VCaP (cell line): ENCODE data around the gene MTR.

ENCODE experiments used
- H3K27ac ChIP-seq: fragments of 450-650 bp; 2 replicates; pipeline ENCODE4 v1.5.1; 2017
- CTCF ChIP-seq: fragments of 450-650 bp; conservative IDR thresholded peaks from 2 replicates; pipeline ENCODE4 v1.5.1; 2017; ENCODE audit warnings: mild to moderate bottlenecking, moderate library complexity

Gene MTR

GRCh38 chr1:236947794-236948193 is 152.7 kb downstream of the MTR start:
- no peak overlapping the region for H3K27ac ChIP-seq

DNA sequence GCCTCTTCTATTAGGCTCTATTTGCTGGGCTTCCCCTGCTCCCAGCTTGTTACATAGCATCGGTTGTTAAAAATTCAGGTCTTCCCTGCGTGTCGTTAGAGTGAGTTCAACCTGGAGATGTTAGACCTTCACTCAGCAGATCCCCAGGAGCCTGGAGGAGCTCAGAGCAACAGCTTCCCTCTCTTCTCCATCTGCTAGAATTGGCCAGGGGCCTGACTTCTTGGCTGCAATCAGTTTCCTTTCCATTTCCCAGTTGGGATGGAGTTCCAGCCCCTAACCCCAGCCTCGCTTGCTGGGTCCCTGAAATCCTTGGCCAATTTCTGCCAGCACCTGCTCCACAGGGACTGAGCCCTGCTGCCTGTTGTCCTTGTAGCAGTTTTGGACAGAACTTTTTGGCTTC is 153.3 kb downstream of the MTR start:
- no peak overlapping the region for H3K27ac ChIP-seq
- no peak for TF ChIP-seq CTCF

More at GRCh38 chr1:236947794-236948193, 152.7 kb downstream of the MTR start:
- TF ChIP-seq CTCF = no peak

GRCh38 chr1:236948996-236949395 is 153.9 kb downstream of the MTR start:
- no peak for TF ChIP-seq CTCF

DNA sequence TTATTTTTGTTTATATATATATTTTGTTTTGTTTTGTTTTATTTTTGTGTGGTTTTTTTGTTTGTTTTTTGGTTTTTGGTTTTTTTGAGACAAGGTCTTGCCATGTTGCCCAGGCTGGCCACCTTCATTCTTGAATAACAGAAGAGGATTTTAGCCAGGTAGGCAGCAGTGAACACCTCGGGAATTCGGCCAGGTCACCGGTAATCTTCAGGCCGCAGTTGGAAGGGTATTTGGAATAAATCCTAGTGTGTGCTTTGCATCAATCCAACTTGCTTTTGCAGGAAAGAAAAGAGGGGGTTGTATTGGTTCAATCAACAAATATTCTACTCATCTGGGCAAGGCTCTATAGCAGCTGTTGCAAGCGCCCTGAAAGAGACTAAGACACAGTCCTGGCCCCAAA is 155.3 kb downstream of the MTR start:
- no peak overlapping the region for H3K27ac ChIP-seq

More at GRCh38 chr1:236948996-236949395, 153.9 kb downstream of the MTR start:
- H3K27ac ChIP-seq = no peak overlapping the region

DNA sequence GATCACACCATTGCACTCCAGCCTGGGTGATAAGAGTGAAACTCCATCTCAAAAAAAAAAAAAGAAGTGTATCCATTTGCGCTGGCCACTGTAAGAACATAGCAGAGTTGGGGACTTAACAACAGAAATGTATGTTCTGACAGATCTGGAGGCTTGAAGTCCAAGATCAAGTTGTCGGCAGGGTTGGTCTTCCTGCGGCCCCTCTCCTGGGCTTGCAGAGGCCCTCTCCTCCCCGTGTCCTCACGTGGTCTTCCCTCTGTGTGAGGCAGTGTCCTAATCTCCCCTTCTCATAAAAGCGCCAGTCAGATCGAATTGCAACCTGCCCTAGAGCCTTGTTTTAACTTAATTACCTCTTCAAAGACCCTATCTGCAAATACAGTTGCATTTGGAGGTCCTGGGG is 156.6 kb downstream of the MTR start:
- no peak for TF ChIP-seq CTCF
- H3K27ac ChIP-seq = no peak overlapping the region

More for the DNA sequence above, 155.3 kb downstream of the MTR start:
- TF ChIP-seq CTCF = no peak

GRCh38 chr1:236952246-236953003 is 157.3 kb downstream of the MTR start:
- TF ChIP-seq CTCF = no peak
- H3K27ac ChIP-seq = no peak overlapping the region

DNA sequence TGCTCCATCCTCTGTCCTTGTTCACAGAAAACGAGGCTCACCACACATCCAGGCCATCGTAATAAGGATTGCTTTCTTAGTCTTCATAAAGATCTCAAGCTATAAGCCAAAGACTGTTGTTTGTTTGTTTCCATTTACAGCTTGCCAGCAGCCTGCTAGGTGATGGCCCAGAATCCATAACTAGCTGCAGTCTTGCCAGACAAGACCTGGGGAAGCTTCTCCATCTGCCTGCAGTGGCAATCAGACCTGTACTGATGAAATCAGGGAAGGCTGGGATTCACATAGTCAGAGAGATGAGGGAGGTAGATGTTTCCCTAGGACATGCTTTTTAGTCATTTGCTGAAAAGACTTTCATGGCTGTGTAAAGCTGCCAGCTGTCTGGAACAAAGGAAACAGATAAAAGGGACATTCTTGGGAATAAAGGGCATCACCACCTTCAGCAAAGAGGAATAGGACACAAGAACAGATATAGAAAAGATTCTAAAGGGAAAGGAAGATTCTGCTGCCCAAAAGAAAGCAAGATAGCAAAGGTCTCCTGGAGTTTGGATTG is 158.1 kb downstream of the MTR start:
- no peak overlapping the region for H3K27ac ChIP-seq
- TF ChIP-seq CTCF = no peak
